CD4-positive, alpha-beta T cell treated with Interleukin-12 subunit alpha and Interleukin-12 subunit beta, for 1 hour (primary cell): ENCODE data around the gene FDXACB1.

Experiments
- DNase-seq: peaks from one replicate; pipeline ENCODE4 v3.0.0-alpha.2; 2020

Gene FDXACB1

DNA sequence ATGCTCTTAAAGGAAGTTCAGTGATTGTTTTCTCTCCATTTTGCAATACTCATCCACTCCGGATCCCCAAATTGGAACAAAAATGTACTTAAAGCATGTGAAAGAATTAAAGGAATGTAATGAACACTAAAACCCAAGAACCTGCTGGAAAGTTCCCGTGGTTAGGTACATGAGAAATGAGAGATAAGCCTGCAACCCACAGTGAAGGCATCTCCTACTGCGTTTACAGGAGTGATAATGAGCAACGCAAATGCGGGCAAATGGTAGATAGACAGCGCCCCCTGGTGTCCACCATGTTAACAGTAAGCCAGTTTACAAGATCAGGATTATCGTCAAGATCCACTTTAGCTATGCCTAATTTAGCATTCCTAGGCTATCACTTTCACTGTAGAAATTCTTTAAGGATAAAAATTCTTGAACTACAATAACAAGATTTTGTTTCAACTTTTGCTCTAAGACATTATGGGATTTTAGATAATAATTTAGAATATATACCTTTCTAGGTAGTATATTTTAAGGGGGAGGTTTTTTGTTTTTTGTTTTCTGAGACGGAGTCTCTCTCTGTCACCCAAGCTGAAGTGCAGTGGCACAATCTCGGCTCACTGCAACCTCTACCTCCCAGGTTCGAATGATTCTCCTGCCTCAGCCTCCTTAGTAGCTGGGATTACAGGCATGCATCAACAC, 37.5 kb downstream of the FDXACB1 start:
- peak; percentile 80 for DNase-seq

DNA sequence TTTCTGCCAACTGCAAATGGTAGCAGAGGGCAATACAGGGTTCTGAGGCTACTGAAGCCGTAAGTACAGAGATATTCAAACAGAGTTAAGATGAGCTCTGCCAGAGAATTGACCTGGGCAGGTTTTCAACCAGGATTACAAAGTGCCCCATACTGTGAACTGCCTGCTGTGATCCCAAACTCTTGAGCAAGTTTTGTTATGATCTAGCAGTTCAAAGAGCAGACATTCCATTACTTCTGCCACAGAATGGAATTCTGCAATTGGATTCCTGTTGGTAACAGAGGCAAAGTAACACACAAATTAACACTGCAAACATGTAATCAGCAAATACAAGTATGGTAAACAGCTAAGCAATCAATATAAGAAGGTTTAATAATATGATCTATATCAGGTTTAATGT, 38.8 kb downstream of the FDXACB1 start:
- no peak for DNase-seq

DNA sequence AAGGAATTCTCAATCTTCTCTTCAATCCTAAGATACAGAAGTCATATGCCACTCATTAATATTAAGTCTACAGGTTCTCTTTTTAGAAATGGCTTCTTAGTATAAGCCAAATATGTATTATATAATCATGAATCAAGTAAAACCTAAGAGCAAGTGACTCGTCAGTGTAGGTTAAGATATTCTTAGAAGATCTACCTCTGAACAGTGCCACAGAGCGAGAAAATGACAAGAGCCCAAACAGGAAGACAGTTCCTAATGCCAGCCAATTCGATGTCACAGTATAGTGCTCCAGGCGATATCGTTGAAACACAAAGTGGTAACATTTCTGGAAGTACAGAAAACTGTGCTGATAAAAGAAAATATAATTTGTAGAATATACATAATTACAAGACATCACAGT, 40.9 kb downstream of the FDXACB1 start:
- DNase-seq, result no peak

DNA sequence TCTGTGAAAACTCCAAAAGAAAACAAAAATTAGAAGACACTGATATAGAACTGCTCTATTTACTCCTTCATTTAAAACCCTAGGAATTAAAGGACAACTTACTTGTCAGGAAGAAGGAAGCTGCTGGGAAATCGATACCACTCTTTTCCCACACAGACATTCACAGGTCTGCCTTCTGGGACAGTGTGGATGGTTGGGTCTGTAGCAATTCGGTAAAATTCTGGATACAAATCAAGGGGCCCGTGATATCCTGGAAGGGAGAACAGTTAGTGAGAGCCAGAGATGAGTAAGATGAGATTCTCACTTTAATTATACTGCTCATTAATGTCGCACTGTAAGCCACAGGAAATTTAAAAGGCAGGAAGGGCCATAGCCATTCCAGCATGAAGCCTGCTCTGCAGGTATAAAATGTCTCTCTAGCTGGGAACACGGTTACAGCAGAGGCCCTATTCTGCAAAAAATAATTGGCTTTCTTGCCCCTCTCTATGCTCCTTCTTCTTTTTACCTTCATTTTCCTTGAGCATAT, 41.5 kb downstream of the FDXACB1 start:
- no peak for DNase-seq

DNA sequence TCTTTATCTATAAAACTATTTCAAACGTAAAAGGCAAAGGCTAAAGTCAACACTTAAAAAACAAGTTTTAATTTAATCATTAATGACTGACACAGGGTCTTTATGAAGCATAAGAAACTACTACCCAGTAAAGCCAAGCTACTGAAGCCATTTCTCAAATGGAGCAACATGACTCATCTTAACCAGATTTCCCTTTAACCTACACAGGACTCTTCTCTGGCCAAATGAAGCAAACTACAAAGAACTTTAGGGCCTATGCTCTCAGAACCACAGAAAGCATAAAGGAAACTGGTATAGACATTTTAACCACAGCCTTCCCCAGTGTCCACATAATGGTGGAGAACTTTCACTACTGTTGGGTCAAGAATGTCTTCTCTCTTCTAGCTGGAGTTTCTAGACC, 42.2 kb downstream of the FDXACB1 start:
- DNase-seq, result no peak

DNA sequence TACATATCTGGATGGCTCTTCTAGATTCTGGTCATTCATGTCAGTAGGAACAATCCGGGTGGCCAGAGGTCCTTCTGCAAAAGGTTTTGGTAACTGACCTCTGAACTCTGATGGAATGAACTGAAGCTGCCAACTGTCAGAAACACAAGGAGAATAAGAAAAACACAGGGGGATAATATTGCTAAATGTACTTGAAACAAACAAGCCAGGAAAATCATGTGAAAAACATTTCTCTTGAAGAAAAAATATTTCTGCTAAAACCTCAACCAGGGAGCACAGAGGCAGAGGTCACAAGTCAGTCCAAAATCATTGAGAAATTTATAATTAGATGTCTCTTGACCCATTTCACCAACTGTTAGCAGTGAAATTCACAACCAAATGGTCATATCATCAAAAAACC, 42.8 kb downstream of the FDXACB1 start:
- DNase-seq, result no peak

DNA sequence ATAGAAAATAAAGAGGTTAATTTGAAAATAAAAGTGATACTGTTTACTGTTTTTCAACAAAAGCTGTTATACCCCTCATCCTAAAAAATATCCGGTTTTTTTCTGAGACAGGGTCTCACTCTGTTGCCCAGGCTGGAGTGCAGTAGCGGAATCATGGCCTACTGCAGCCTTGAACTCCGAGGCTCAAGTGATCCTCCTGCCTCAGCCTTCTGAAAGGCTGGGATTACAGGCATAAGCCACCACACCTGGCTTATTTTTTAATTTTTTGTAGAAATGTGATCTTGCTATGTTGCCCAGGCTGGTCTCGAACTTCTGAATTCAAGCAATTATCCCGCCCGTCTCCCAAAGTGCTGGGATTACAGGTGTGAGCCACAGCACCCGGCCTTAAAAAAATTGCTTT, 43.3 kb downstream of the FDXACB1 start:
- DNase-seq, result no peak

DNA sequence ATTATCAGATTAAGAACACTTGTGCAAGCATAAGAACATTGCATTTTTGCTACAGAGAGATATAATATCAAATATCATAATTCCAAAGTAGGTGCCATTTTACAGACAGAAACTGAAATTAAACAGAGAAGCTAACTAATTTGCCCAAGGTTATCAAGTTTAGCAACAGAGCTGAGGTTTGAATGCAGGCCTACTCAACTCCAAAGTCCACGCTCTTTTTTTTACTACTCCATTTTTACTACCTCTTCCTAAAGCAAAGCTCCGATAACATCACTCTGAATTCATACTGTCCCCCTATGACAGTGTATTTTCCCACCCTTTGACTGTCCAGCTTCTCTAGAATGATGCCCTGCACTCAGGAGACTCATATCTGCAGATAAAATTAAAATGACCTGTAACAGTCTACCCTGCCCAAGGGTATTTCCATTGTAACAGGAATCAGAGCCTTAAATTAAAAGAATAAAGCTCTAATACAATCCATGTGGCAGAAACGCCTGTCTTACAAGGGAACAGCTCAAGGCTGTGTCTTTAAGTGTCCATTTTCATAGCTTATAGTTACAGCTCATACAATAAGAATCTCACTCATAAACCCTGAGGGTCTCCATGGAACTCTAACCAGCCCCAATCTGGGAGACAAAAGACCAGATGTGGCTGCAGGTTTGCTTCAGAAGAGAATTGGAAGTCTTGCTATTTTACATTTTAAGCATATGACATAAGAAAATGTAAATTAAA, 44.4 kb downstream of the FDXACB1 start:
- no peak for DNase-seq

DNA sequence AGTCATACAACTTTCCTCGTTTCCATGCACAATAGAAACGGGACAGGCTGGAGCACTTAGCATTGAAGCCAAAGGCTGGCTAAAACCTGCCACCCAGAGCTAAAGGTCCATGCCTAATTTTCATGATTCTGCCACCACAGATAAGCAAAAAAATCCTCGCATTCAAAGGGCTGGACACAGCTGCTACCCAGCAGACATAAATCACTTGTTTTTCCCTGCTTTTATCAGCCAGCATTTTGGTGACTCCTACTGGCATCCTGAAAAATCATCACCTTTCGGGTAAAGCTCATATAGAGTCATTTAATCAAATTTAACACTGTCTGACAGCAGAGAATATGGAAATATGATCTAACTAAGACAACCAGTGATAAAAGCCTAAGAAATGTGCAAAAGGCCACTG, 45.4 kb downstream of the FDXACB1 start:
- no peak for DNase-seq

DNA sequence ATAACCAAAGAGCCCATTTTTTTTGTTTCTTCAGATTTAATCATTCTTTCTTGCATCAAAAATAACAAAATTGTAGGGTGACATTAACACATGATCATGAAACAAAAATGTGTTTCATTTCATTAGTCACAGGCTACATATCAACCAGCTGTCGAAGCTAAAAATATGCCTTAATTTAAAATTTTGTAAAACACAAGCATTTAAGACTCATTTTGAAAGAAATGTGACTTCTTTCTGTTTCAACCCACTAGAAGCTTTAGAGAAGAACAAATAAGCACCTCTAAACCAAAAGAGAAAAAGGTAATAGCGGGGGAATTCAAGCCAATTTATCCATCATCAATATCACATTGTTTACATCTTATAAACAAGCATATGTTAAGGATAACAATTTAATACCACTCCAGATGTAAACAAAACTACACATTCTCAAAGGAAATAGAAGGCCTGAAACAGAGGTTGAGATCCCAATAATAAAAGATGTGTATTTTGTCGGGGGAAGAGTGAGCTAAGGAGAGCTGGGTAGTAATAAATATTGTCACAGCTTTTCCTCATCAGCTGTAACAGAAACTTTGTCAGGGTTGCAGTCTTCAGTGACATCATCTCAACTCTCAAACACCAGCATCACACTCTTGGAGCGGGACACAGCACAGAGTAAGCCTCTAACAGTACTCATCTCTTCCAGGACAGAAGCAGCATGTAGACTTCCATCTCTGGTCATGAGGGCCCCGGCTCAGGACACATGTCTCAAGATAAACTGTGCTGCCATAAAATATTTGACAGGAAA, 49.6 kb downstream of the FDXACB1 start:
- no peak for DNase-seq

DNA sequence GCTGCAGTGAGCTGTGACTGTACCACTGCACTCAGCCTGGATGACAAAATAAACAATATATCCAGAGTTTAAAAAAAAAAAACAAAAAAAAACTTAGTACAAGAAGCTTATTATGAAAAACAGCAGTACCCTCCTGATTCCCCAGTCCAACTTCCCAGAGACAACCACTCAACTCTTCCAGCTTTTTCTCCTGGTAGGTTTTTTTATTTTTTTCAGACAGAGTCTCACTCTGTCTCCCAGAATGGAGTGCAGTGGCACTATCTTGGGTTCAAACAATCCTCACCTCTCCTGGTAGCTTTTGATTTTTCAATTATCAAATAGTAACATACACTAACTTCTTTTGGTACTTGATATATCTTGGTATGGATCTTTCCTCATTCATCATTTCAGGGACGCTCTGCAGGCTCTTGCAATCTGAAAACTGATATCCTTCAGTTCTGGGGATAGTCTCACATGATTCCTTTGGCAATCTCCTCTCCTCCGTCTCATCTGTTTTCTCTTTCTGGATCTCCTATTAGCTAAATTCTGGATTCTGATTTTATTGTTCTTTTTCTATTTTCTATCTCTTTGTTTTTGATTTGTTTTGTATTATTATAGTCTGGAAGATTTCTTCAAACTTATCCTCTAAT, 52.5 kb downstream of the FDXACB1 start:
- no peak for DNase-seq
